Measurements from ENCODE around the gene NBAS.
"Not testable (repeated sequence)": the region's sequence is repeated elsewhere in the genome, so short reads cannot be mapped to it uniquely, and the experiment has no call there.

DNA sequence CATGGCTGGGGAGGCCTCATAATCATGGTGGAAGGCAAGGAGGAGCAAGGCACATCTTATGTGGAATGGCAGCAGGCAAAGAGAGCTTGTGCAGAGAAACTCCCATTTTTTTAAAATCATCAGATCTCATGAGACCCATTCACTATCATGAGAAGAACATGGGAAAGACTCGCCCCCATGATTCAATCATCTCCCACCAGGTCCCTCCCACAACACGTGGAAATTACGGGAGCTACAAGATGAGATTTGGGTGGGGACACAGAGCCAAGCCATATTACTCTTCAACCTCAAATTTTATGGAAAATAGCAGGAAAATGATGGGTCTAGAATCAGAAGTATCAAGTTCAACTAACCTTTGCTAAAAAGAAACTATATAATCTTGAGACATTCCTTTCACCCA, 42.4 kb downstream of the NBAS start:
- TF ChIP-seq ZNF785 (tag by site-specific recombination; IDR thresholded peaks at IDR 0.05); ZNF24 (tag by site-specific recombination; IDR thresholded peaks at IDR 0.05); ZNF561 (tag by site-specific recombination; IDR thresholded peaks at IDR 0.05; ENCODE audit: borderline replicate concordance); MZF1 (tag by site-specific recombination; IDR thresholded peaks at IDR 0.05; ENCODE audit: borderline replicate concordance): not testable (repeated sequence)
- TF ChIP-seq, protein P1, sequence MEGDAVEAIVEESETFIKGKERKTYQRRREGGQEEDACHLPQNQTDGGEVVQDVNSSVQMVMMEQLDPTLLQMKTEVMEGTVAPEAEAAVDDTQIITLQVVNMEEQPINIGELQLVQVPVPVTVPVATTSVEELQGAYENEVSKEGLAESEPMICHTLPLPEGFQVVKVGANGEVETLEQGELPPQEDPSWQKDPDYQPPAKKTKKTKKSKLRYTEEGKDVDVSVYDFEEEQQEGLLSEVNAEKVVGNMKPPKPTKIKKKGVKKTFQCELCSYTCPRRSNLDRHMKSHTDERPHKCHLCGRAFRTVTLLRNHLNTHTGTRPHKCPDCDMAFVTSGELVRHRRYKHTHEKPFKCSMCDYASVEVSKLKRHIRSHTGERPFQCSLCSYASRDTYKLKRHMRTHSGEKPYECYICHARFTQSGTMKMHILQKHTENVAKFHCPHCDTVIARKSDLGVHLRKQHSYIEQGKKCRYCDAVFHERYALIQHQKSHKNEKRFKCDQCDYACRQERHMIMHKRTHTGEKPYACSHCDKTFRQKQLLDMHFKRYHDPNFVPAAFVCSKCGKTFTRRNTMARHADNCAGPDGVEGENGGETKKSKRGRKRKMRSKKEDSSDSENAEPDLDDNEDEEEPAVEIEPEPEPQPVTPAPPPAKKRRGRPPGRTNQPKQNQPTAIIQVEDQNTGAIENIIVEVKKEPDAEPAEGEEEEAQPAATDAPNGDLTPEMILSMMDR (tag by site-specific recombination; IDR thresholded peaks at IDR 0.05) = not testable (repeated sequence)
- TF ChIP-seq, protein P2, sequence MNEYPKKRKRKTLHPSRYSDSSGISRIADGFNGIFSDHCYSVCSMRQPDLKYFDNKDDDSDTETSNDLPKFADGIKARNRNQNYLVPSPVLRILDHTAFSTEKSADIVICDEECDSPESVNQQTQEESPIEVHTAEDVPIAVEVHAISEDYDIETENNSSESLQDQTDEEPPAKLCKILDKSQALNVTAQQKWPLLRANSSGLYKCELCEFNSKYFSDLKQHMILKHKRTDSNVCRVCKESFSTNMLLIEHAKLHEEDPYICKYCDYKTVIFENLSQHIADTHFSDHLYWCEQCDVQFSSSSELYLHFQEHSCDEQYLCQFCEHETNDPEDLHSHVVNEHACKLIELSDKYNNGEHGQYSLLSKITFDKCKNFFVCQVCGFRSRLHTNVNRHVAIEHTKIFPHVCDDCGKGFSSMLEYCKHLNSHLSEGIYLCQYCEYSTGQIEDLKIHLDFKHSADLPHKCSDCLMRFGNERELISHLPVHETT (tag by site-specific recombination; IDR thresholded peaks at IDR 0.05) = not testable (repeated sequence)
- TF ChIP-seq, protein P3, sequence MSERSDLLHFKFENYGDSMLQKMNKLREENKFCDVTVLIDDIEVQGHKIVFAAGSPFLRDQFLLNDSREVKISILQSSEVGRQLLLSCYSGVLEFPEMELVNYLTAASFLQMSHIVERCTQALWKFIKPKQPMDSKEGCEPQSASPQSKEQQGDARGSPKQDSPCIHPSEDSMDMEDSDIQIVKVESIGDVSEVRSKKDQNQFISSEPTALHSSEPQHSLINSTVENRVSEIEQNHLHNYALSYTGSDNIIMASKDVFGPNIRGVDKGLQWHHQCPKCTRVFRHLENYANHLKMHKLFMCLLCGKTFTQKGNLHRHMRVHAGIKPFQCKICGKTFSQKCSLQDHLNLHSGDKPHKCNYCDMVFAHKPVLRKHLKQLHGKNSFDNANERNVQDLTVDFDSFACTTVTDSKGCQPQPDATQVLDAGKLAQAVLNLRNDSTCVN (tag by site-specific recombination; optimal IDR thresholded peaks at IDR 0.05) = not testable (repeated sequence)
